SKM-1 (cell line): ENCODE data around the gene GVQW3.

Experiments used
- DNase-seq: peaks from one replicate; lab custom pipeline; 2025; ENCODE audit not compliant: unreplicated experiment; lab: John Stamatoyannopoulos, UW

GVQW3 gene

GRCh38 chr11:76444384-76445120, 63.4 kb downstream of the GVQW3 start, which contains the start of gene EMSY:
TSS of gene EMSY (plus strand) at chr11:76445018. CDS start at chr11:76446939, 1,921 bp downstream.
- peak; percentile 98 for DNase-seq

- peak; percentile 67 for DNase-seq
Observed at GRCh38 chr11:76445121-76446084, 64.3 kb downstream of the GVQW3 start.

- no peak for DNase-seq
Observed at GRCh38 chr11:76448506-76448905, 67.4 kb downstream of the GVQW3 start.

GRCh38 chr11:76453248-76453647, 72.1 kb downstream of the GVQW3 start:
- DNase-seq: no peak

GRCh38 chr11:76455331-76455730, 74.2 kb downstream of the GVQW3 start:
- no peak for DNase-seq

- no peak for DNase-seq
Observed at GRCh38 chr11:76455931-76456330, 74.8 kb downstream of the GVQW3 start.

- DNase-seq: no peak
Observed at GRCh38 chr11:76456571-76456970, 75.4 kb downstream of the GVQW3 start.
